H9 (cell line): ENCODE measurements around the gene KCNJ10. TPM values are rescaled to one million over a fixed set of nuclear protein-coding genes. Genes with fewer than 3 reads are reported as not detected.

ENCODE experiments used
- DNase-seq: peaks from one replicate; pipeline ENCODE4 v3.0.0-alpha.2; 2017
- H2AFZ ChIP-seq: one replicate; pipeline ENCODE4 v1.6.1; 2013; ENCODE audit warnings: mild to moderate bottlenecking, low read length, control low read depth, moderate library complexity
- H2AK5ac ChIP-seq: 2 replicates; pipeline ENCODE4 v1.6.1; 2013; ENCODE audit warnings: low read length, control low read depth, mixed read lengths; ENCODE audit not compliant: insufficient read length
- H2BK120ac ChIP-seq: one replicate; pipeline ENCODE4 v1.6.1; 2013; ENCODE audit warnings: low read depth, mild to moderate bottlenecking, low read length, control low read depth, inconsistent platforms; ENCODE audit not compliant: poor library complexity, severe bottlenecking
- H2BK12ac ChIP-seq: 2 replicates; pipeline ENCODE4 v1.6.1; 2013; ENCODE audit warnings: low read length, control low read depth, mixed read lengths, low read depth; ENCODE audit not compliant: insufficient read length
- H2BK15ac ChIP-seq: 2 replicates; pipeline ENCODE4 v1.6.1; 2013; ENCODE audit warnings: low read depth, low read length, control low read depth
- H2BK20ac ChIP-seq: one replicate; pipeline ENCODE4 v1.6.1; 2013; ENCODE audit warnings: low read depth, mild to moderate bottlenecking, low read length, control low read depth, inconsistent platforms; ENCODE audit not compliant: poor library complexity, severe bottlenecking
- H2BK5ac ChIP-seq: 2 replicates; pipeline ENCODE4 v1.6.1; 2013; ENCODE audit warnings: low read length, control low read depth, mixed read lengths; ENCODE audit not compliant: insufficient read length
- H3K14ac ChIP-seq: 2 replicates; pipeline ENCODE4 v1.6.1; 2013; ENCODE audit warnings: low read length, control low read depth; ENCODE audit not compliant: insufficient read depth
- H3K18ac ChIP-seq: 2 replicates; pipeline ENCODE4 v1.6.1; 2013; ENCODE audit warnings: low read depth, mild to moderate bottlenecking, mixed read lengths, low read length, control low read depth; ENCODE audit not compliant: insufficient read length
- H3K23ac ChIP-seq: 2 replicates; pipeline ENCODE4 v1.6.1; 2013; ENCODE audit warnings: low read length, control low read depth, mixed read lengths, low read depth; ENCODE audit not compliant: insufficient read length
- H3K23me2 ChIP-seq: 2 replicates; pipeline ENCODE4 v1.6.1; 2013; ENCODE audit warnings: low read depth, mild to moderate bottlenecking, mixed read lengths, low read length, control low read depth; ENCODE audit not compliant: insufficient read length, poor library complexity, severe bottlenecking
- H3K27ac ChIP-seq: 2 replicates; pipeline ENCODE4 v1.5.1; 2013; ENCODE audit warnings: low read length, control low read depth, mixed read lengths, low read depth; ENCODE audit not compliant: insufficient read length
- H3K27me3 ChIP-seq: 2 replicates; pipeline ENCODE4 v1.6.1; 2013; ENCODE audit warnings: low read length, control low read depth, inconsistent platforms; ENCODE audit not compliant: insufficient read depth
- H3K4ac ChIP-seq: 2 replicates; pipeline ENCODE4 v1.6.1; 2013; ENCODE audit warnings: low read depth, mild to moderate bottlenecking, control low read depth, inconsistent platforms, low read length, moderate library complexity
- H3K4me1 ChIP-seq: 2 replicates; pipeline ENCODE4 v1.6.1; 2013; ENCODE audit warnings: low read length, control low read depth, inconsistent platforms; ENCODE audit not compliant: insufficient read depth
- H3K4me2 ChIP-seq: 2 replicates; pipeline ENCODE4 v1.6.1; 2013; ENCODE audit warnings: low read length, control low read depth, mixed read lengths; ENCODE audit not compliant: insufficient read length, insufficient read depth
- H3K56ac ChIP-seq: 2 replicates; pipeline ENCODE4 v1.6.1; 2013; ENCODE audit warnings: low read depth, mild to moderate bottlenecking, mixed read lengths, low read length, control low read depth; ENCODE audit not compliant: insufficient read length
- H3K79me1 ChIP-seq: 2 replicates; pipeline ENCODE4 v1.6.1; 2013; ENCODE audit warnings: low read depth, mild to moderate bottlenecking, moderate library complexity, low read length, control low read depth, inconsistent platforms; ENCODE audit not compliant: insufficient read depth, poor library complexity, severe bottlenecking
- H3K79me2 ChIP-seq: 2 replicates; pipeline ENCODE4 v1.6.1; 2013; ENCODE audit warnings: low read length, control low read depth, inconsistent platforms; ENCODE audit not compliant: insufficient read depth
- H3K9ac ChIP-seq: 2 replicates; pipeline ENCODE4 v1.6.1; 2013; ENCODE audit warnings: low read length, control low read depth, mixed read lengths; ENCODE audit not compliant: insufficient read length; ENCODE audit errors: extremely low read depth
- H3K9me3 ChIP-seq: one replicate; pipeline ENCODE4 v1.6.1; 2013; ENCODE audit warnings: low read depth, low read length, inconsistent platforms; ENCODE audit not compliant: control insufficient read depth
- H3T11ph ChIP-seq: one replicate; pipeline ENCODE4 v1.6.1; 2013; ENCODE audit warnings: mild to moderate bottlenecking, low read length, control low read depth, inconsistent platforms
- H4K20me1 ChIP-seq: one replicate; pipeline ENCODE4 v1.6.1; 2013; ENCODE audit not compliant: control insufficient read depth, insufficient read length, insufficient read depth
- H4K5ac ChIP-seq: 2 replicates; pipeline ENCODE4 v1.6.1; 2013; ENCODE audit warnings: low read depth, mild to moderate bottlenecking, mixed read lengths, low read length, control low read depth; ENCODE audit not compliant: insufficient read length
- H4K8ac ChIP-seq: replicated peaks from 2 replicates; pipeline ENCODE4 v1.6.1; 2013; ENCODE audit warnings: low read length, control low read depth, mixed read lengths, low read depth; ENCODE audit not compliant: insufficient read length
- H4K91ac ChIP-seq: 2 replicates; pipeline ENCODE4 v1.6.1; 2013; ENCODE audit warnings: low read depth, mild to moderate bottlenecking, moderate library complexity, mixed read lengths, low read length, control low read depth; ENCODE audit not compliant: insufficient read length
- H3K27ac Mint-ChIP-seq, 3 experiments: 2 replicates in 2 of 3; 3 replicates in 1 of 3; pipeline ENCODE4 v1.8.0; 2020 to 2021; ENCODE audit warnings: mixed read lengths in 3 of 3, mild to moderate bottlenecking in 1 of 3, moderate library complexity in 1 of 3
- H3K27me3 Mint-ChIP-seq: 2 replicates; pipeline ENCODE4 v1.8.0; 2021; ENCODE audit warnings: low read depth, mild to moderate bottlenecking, moderate library complexity, mixed read lengths
- H3K36me3 Mint-ChIP-seq, 3 experiments: 2 replicates in 2 of 3; 3 replicates in 1 of 3; pipeline ENCODE4 v1.8.0; 2020 to 2021; ENCODE audit warnings: low read depth in 3 of 3, mixed read lengths in 3 of 3; ENCODE audit not compliant: insufficient read depth in 1 of 3
- H3K4me1 Mint-ChIP-seq, 2 experiments: 2 replicates each; pipeline ENCODE4 v1.8.0; 2020; ENCODE audit warnings: mixed read lengths in 2 of 2
- H3K4me3 Mint-ChIP-seq, 2 experiments: 2 replicates in 1 of 2; 3 replicates in 1 of 2; pipeline ENCODE4 v1.8.0; 2020 to 2021; ENCODE audit warnings: mild to moderate bottlenecking in 2 of 2, mixed read lengths in 2 of 2, moderate library complexity in 1 of 2
- H3K9me3 Mint-ChIP-seq, 2 experiments: 2 replicates in 1 of 2; 3 replicates in 1 of 2; pipeline ENCODE4 v1.8.0; 2020; ENCODE audit warnings: mild to moderate bottlenecking in 2 of 2, mixed read lengths in 2 of 2, moderate library complexity in 1 of 2
- WGBS: extraction: QIAGEN DNeasy Blood & Tissue Kit; methylation state at CpG from one replicate; pipeline ENCODE4 v1.1.7; 2013; ENCODE audit warnings: missing lambda C conversion rate, low lambda C conversion rate, mixed read lengths; ENCODE audit not compliant: insufficient read length; ENCODE audit errors: extremely low coverage; 5-methylcytosine and 5-hydroxymethylcytosine counted together
- total RNA-seq: library from RNA; stranded (reverse); gene quantifications from 2 replicates; pipeline ENCODE4 v1.2.1, GENCODE V29; 2021
- TF ChIP-seq, protein P1 (sequence below): fragments of 200-600 bp; sonication (generic); conservative IDR thresholded peaks from 3 replicates; pipeline ENCODE4 v1.8.0; 2021; ENCODE audit warnings: antibody characterized with exemption, mild to moderate bottlenecking

The KCNJ10 gene
- total RNA-seq, 1 experiment from 2014 or later = 0.44 TPM

DNA sequence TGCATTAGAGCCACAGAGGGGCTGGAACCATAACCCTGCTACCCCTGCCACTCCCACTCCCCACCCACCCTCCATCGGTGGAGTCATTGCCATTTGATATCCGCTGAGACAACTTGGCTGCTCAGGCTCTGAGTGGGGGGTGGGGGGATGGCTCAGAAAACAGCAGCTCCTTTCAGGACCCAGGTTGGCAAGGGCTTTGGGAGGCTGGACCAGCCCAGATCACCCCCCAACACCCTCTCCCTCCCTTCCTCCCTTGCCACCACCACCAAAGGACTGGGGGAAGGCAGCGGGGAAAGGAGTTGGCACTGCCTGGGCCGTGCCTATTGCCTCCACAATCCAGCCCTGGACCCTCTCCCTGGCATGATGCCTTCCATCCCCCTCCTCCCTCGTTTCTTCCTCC is 1.7 kb downstream of the KCNJ10 start:
- Histone ChIP-seq H3K9me3 (no peaks in the 10 kb centered on the region), H3K9ac (no peak overlapping the region), H3K4ac (no peak overlapping the region), H4K91ac (no peak overlapping the region), H4K5ac (no peak overlapping the region), H2BK120ac (no peak overlapping the region), H3K56ac (no peak overlapping the region), H2AFZ (no peak overlapping the region), H3K4me2 (no peak overlapping the region), H2AK5ac (no peak overlapping the region), H3K23ac (no peak overlapping the region), H2BK12ac (no peak overlapping the region), H3K18ac (no peak overlapping the region), H3K79me2 (no peaks in the 10 kb centered on the region), H4K8ac (no peak overlapping the region), H3K27ac (no peak overlapping the region), H3K27me3 (peaks cover 4% of the 10 kb centered on the region; the same call in 1 of the 2 replicates), H2BK15ac (no peak overlapping the region), H3K14ac (no peak overlapping the region), H2BK20ac (no peak overlapping the region), H3K23me2 (peaks cover 5% of the 10 kb centered on the region), H3K4me1 (peaks cover 6% of the 10 kb centered on the region; the same call in 1 of the 2 replicates), H3K79me1 (no peaks in the 10 kb centered on the region), H3T11ph (no peak overlapping the region), H2BK5ac (no peak overlapping the region), H4K20me1 (no peaks in the 10 kb centered on the region)
- peaks cover 69% of the 10 kb centered on the region for H3K27me3 Mint-ChIP-seq
- no CpG with 5 or more reads among the region's 5 CpGs for whole genome bisulfite sequencing
- TF ChIP-seq, protein P1, sequence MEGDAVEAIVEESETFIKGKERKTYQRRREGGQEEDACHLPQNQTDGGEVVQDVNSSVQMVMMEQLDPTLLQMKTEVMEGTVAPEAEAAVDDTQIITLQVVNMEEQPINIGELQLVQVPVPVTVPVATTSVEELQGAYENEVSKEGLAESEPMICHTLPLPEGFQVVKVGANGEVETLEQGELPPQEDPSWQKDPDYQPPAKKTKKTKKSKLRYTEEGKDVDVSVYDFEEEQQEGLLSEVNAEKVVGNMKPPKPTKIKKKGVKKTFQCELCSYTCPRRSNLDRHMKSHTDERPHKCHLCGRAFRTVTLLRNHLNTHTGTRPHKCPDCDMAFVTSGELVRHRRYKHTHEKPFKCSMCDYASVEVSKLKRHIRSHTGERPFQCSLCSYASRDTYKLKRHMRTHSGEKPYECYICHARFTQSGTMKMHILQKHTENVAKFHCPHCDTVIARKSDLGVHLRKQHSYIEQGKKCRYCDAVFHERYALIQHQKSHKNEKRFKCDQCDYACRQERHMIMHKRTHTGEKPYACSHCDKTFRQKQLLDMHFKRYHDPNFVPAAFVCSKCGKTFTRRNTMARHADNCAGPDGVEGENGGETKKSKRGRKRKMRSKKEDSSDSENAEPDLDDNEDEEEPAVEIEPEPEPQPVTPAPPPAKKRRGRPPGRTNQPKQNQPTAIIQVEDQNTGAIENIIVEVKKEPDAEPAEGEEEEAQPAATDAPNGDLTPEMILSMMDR = no peak
- no peak for DNase-seq
- no peak overlapping the region; a peak in 1 of 5 replicates for H3K4me3 Mint-ChIP-seq
- no peaks in the 10 kb centered on the region for H3K9me3 Mint-ChIP-seq
- peaks cover 31 to 33% of the 10 kb centered on the region in 2 experiments for H3K4me1 Mint-ChIP-seq
- H3K36me3 Mint-ChIP-seq = no peaks in the 10 kb centered on the region
- no peak overlapping the region for H3K27ac Mint-ChIP-seq
